C1 segment of cervical spinal cord (tissue), 14 donors: ENCODE measurements around the gene CFAP57.
"Not testable (repeated sequence)": the region's sequence is repeated elsewhere in the genome, so short reads cannot be mapped to it uniquely, and the experiment has no call there.

Experiments used
- DNase-seq, 14 donors: peaks; one replicate each; lab custom pipeline; 2025; lab: John Stamatoyannopoulos, UW

The CFAP57 gene

DNA sequence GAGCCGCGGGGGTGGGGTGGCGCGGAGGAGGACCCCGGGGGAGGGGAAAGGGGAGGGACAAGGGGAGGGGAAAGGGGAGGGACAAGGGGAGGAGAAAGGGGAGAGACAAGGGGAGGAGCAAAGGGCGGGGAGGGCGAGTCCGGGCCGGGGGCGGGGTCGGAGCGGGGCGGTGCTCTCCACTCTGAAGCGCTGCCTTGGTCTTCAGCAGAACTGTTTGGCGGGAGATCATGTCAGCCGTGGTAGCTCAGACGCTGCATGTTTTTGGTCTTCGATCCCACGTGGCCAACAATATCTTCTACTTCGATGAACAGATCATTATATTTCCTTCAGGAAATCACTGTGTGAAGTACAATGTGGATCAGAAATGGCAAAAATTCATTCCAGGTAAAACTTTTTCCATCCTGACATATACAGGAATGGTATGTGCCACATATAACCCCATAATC is 420 bp downstream of the CFAP57 start:
- peak in 12 of 14 donors; percentile 74 to 98 (median 94) for DNase-seq

DNA sequence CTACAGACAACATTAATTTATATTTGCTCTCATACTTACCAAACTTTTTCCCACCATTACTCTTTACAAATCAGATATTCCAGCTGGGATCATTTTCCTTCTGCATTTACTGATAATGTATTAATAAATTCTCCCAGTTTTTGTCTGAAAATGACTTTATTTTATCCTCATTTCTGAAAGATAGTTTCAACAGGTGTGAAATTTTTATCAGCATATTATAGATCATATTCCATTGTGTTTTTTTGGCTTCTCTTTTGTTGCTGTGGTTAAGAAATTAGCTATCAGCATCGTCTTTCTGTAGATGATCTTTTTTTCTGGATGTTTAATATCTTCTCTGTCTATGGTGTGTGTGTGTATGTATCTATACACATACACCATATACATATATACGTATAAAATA is 2.7 kb downstream of the CFAP57 start:
- no peak for DNase-seq

DNA sequence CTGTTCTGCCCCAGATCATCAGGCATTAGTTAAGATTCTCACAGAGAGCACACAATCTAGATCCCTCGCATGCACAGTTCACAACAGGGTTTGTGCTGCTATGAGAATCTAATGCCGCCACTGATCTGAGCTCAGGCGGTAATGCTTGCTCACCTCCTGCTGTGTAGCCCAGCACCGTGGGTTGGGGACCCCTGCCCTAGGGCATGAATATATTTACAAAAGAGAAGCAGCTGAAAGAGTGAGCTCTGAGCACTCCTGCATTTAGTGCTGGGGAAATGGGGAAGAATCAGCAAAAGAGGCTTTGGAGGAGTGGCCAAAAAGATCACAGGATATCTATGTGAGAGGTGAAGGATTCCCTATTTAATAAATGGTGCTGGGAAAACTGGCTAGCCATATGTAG is 5.6 kb downstream of the CFAP57 start:
- no peak for DNase-seq

DNA sequence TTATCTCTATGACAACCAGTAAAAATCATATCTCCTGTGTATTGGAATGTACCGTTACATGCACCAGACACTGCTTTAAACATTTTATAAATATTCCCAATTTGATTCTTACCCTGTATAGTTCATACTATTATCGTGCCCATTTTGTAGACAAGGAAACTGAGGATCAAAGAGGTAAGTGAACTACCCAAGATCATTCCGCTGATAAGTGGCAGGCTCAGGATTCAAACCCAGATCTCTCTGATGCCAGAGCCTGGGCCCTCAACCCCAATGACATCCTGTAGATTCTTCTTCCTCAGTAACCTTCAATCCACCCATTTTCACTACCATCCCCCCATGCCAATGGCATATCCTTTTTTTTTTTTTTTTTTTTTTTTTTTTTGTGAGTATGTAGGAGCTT is 12.3 kb downstream of the CFAP57 start:
- DNase-seq: no peak

DNA sequence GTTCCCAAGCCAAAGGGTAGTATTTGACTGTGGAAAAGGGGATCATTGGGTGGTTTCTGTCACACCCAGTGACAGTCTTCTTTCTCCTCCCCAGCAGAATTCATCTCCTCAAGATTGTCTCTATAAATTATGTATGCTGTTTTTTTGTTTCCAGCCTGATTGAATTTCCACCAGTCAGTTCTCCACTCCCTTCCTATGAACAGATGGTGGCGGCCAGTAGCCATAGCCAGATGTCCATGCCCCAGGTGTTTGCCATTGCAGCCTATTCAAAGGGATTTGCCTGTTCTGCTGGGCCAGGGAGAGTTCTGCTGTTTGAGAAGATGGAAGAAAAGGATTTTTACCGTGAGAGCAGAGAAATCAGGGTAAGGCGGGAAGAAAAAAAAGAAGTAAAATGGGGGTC is 12.9 kb downstream of the CFAP57 start:
- no peak for DNase-seq

DNA sequence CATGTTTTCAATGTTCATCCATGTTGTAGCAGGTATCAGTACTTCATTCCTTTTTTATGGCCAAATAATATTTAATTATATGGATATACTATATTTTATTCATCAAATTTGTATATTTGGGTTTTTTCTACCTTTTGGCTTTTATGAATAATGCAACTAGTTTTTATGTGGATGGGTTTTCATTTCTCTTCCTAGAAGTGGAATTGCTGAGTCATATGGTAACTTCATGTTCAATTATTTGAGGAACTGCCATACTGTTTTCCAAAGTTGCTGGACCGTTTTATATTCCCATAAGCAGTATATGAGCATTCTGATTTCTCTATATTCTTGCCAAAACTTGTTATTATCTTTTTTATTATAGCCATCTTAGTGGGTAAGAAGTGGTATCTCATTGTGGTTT is 16.0 kb downstream of the CFAP57 start:
- no peak for DNase-seq

DNA sequence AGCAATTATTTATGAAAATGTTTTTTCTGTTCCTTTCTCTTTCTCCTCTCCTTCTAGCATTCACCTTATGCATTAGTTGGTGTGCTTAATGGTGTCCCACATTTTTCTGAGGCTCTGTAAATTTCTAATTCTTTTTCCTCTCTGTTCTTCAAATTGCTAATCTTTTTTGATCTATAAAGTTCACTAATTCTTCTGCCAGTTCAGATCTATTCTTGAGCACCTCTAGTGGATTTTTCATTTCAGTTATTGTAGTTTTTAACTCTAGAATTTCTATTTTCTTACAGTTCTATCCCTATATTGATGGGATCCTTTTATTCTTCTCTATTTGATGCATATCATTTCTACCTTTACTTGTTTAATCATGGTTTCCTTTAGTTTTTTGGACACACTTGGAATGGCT is 22.4 kb downstream of the CFAP57 start:
- DNase-seq: no peak

DNA sequence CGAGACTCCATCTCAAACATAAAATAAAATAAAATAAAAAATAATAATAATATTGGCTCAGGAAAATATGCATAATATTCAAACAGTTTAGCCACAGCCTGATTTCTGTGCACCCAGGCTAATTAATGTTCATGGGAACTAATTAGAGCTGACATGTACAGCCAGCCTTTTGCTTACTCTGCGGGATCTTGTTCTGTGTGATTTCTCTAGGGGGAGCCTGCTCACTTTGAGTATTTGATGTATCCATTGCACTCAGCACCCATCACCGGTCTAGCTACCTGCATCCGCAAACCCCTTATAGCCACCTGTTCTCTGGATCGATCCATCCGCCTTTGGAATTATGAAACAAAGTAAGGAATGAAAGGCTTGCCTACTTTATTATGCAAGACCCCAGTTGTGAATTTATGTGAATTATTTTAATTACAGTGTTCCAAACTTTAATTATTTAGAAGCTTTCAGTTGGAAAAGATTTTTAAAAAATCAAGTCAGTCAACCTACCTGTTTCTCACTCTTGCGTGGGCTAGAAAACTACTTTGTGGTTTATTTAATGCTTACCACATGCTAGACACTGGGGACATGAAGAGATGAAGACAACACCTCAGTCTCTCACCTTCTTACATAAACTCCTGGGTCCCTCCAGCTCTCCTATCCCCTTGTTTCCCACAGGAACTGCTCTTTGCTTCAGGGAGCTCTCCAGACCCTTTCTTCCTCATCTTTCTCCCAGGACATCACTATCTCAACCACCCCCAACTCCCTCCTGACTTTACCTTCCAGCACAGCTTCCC is 25.4 kb downstream of the CFAP57 start:
- DNase-seq: no peak

DNA sequence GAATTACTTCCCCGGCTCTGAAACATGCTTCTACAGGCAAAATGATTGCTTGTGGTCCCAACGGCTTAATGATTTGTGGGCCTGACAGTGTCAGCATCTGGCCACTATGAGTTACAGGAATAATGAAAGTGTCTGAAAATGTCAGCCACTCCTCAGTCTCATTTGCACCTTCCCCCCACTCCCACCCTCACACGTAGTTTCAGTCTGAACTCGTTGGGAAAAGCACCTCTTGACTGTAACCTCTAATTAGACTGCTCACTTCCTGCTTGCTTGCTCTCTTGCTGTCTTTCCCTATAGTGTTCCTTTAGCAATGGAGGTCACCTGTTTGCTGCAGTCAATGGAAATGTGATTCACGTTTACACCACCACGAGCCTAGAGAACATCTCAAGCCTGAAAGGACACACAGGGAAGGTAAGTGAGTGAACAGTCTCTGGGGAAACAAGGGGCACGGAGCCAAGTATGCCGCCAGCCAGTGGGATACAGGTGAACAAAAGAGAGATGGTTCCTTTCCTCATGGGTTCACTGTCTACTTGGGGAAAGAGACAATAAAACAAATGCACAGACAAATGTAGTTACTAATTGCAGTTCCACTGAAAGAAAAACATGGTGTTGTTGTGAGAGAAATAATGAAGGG is 27.1 kb downstream of the CFAP57 start:
- DNase-seq: no peak

DNA sequence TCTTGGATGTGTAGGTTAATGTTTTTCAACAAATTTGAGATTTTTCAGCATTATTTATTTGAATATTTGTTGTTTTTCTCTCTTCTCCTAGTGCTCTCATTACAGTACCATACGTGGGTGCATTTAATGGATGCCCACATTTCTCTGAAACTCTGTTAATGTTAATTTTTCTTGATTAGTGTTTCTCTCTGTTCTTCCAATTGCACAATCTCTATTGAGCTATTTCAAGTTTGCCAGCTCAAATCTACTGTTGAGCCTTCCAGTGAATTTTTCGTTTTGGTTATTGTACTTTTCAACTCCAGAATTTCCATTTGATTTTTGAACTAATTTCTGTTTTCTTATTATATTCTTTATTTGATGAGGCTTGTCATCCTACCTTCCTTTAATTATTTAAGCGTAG is 31.7 kb downstream of the CFAP57 start:
- no peak for DNase-seq

DNA sequence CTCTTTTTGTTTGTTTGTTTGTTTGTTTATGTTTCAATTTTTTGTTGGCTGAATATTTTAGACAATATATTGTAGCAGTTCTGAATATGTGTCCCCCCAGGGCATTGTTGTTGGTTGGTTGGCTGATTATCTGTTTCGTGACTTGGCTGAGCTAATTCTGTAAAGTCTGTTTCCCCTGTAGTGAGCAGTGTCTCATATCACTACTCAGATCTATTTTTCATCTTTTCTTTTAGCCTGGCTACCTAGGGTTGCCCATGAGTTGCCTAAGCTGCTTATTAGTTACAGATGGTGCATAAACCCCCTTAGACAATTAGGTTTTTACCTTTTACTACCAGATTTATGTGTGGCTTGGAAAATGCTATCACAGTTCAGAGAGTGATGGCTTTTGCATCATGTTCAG is 32.3 kb downstream of the CFAP57 start:
- no peak for DNase-seq

DNA sequence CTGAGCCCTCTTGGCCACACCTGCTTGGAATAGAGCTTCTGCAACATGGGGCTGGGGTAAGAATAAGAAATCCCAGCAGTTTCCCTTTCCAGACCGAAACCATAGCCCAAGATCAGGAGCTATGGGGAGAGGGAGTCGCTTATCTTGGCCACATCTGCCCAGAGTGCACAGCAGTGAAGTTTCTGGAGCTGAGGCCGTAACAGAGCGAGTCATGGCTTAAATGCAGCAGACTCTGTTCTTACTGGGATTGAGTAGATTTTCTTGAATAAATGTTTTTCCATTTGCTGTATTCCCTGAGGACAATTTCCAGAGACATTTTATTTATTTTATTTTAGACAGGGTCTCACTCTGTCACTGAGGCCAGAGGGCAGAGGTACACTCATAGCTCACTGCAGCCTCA is 33.5 kb downstream of the CFAP57 start:
- DNase-seq: no peak

DNA sequence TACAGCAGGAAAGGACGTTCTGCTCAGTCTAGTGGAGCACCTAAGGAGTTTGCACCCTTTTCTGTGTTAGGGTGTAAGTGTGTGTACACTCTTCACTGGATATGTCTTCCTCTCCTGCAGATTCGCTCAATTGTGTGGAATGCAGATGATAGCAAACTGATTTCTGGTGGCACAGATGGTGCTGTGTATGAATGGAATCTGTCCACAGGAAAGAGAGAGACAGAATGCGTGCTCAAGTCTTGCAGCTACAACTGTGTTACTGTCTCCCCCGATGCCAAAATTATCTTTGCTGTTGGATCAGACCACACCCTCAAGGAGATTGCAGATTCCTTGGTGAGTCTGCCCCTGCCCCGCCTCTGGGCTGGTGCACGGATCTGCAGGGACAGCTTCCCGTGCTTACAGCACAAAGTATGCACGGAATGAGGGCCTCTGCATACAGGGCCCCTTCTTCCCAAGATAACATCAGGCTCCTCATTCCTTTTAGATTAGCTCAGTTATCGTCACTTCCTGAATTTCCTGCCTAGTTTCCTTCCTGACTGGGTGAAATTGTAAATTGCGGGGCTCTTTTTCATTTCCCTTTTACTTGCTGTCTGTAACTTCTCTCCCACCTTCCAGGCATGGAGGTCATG is 34.6 kb downstream of the CFAP57 start:
- no peak for DNase-seq

DNA sequence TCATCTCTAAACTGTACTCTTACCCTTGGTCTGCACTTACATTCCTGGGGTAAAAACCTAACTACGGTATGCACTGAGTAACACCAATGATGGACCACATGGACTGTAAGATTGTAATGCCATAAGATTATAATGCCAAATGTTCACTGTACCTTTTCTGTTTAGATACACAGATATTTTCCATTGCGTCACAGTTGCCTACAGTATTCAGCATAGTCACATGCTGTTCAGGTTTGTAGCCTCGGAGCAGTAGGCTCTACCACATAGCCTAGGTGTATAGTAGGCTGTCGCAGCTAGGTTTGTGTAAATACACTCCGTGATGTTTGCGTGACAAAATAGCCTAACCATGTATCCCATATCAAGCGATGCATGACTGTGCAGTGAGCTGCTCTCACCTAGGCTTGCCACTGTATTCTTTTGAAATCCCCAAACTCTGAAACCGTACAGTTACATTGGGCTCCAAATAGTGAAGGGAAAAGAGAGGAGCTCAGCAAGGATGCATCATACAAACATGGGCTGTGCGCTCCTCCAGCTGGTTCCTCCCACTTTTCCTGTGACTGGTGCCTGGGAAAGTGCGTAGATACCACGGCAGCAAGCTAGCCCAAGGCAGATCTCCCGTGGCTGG is 35.2 kb downstream of the CFAP57 start:
- no peak for DNase-seq

DNA sequence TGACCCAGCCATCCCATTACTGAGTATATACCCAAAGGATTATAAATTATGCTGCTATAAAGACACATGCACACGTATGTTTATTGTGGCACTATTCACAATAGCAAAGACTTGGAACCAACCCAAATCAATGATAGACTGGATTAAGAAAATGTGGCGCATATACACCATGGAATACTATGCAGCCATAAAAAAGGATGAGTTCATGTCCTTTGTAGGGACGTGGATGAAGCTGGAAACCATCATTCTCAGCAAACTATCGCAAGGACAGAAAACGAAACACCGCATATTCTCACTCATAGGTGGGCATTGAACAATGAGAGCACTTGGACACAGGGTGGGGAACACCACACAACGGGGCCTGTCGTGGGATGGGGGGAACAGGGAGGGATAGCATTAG is 36.1 kb downstream of the CFAP57 start:
- not testable (repeated sequence) for DNase-seq

DNA sequence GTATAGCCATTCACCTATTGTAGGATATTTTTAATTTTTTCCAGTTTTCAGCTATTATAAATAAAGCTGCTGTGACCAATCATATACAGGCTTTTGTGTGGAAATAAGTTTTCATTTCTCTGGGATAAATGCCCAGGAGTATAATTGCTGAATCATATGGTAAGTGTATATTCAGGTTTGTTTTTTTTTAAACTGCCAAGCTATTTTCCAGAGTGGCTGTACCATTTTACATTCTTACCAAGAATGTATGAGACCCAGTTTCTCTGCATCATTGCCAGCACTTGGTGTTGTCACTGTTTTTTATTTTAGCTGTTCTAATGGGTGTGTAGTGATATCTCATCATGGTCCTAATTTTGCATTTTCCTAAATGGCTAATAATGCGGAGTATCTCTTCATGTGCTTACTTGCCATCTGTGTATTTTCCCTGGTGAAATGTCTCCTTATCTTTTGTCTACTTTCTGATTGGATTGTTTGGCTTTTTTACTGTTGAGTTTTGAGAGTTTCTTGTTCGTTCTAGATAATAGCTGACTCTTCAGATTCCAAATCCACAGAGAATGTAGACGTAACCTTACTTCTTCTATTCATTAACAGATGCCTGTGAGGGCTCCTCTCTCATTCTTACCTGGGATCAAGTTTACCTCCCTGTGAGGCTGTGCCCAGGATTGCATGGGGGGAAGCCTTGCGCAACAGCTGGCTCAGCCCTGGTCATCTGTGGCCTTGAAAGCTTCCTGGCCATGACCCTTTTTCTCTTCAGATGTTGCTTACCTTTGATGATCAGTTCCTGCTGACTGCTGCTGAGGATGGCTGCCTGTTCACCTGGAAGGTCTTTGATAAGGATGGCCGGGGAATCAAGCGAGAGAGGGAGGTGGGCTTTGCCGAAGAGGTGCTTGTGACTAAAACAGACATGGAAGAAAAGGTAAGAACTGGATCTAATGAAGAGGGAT is 42.6 kb downstream of the CFAP57 start:
- no peak for DNase-seq

DNA sequence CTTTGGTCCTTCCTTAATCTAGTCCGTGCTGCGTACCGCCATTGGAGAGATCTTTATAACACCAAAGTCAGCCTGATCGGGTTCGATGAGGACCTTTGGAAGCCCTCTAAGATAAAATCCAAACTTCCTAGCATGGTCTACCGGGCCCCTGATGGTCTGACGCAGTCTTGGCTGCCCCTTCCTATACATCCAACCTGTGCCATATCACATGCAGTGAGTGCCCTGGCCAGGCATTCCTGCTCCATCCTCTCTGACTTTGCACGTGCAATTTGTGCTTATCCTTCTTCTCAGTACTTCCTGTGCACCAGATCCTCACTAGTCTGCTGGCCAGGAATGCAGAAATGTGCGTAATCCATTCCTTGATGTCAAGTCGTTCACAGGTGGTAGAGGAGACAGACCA is 45.6 kb downstream of the CFAP57 start:
- no peak for DNase-seq

DNA sequence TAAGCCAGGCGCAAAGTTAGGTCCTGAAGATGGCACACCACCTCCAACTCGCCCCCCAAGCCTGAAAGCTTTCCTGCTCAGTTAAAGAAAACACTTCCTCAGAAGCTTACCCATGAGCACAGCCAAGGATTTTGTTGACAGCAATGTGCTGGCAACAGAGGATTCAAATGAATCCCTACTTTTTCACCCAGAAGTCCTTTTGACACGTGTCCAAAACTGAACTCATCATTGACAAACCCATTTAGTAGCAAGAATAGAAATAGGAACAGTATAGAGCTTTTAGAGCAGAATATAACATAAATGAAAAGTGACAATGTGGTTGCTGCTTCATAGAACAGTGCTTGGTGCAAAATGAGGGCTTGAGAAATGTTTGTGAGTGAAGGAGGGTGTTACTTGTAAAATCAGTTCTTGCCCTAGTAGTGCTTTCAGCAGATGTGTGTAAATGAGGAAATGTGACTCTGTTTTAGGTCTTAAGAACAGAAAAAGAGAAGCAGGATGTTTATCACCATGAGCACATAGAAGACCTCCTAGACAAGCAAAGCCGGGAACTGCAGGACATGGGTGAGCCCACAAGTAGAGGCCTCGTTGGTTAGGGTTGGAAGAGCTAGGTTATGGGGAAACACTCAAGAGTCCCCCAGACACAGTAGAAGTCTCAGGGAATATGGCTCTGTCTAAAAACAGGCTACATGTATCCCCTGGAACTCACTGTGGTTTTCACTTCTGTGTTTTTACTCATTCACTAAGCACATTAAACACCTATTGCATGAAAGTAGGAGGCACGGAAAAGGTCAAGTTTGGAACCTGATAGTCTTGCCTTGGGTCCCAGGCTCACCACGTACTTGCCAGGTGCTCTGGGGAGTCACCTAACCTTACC is 49.0 kb downstream of the CFAP57 start:
- no peak for DNase-seq

DNA sequence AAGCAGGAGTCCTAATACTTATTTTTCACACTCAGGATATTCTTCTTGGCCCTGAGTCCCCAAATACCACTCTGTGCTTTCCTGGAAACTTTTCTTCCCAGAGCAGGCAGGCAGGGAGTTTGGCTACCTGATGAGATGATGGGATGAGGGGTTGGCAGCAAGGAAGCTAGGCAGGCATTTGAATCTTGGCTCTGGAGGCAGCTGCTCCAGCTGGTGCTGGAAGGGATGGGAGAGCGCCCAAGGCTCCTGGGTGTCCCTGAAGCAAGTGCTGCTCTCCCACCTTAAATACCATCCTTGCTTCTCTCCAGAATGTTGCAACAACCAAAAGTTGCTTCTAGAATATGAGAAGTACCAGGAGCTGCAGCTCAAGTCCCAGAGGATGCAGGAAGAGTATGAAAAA is 49.7 kb downstream of the CFAP57 start:
- no peak for DNase-seq

DNA sequence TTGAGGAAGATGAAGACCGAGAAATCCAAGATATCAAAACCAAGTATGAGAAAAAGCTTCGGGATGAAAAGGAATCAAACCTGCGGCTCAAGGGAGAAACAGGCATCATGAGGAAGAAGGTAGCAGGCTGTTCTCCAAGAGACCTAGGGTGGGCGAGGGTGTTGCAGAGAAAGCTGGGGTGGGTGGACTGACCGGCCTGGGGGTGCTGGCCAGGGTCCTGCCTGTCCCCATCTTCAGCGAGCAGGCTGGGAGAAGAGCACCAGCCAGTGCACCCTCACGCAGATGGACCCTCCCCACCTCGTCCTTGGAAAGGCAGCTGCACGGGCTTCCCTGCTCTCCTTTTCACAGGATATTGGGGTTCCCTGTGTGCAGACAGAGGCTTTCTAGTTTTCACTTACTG is 50.7 kb downstream of the CFAP57 start:
- no peak for DNase-seq
